Aorta (tissue), 5 donors: ENCODE measurements around the gene DYNLT2. TPM values are rescaled to one million over a fixed set of nuclear protein-coding genes. Genes with fewer than 3 reads are reported as not detected.

Experiments used
- ATAC-seq: fragments of 200-7000 bp; cut with Tn5 transposase; one replicate; pipeline ENCODE4 v1.9.1; 2022; ENCODE audit warnings: moderate library complexity; ENCODE audit not compliant: low FRiP score
- DNase-seq, 2 donors: peaks; one replicate each; pipeline ENCODE4 v3.0.0-alpha.2; 2020
- H3K27ac ChIP-seq, 2 donors: one replicate each; pipeline ENCODE4 v1.5.1; 2013; ENCODE audit warnings: low read length in 2 of 2, mild to moderate bottlenecking in 2 of 2, moderate library complexity in 2 of 2, control low read depth in 1 of 2, inconsistent platforms in 1 of 2, low read depth in 1 of 2
- H3K27me3 ChIP-seq, 2 donors: one replicate each; pipeline ENCODE4 v1.6.1; 2013; ENCODE audit warnings: control low read depth in 1 of 2, low read length in 1 of 2, mild to moderate bottlenecking in 1 of 2, moderate library complexity in 1 of 2; ENCODE audit not compliant: insufficient read depth in 2 of 2, control insufficient read depth in 1 of 2
- H3K36me3 ChIP-seq, 2 donors: one replicate each; pipeline ENCODE4 v1.6.1; 2013; ENCODE audit warnings: control low read depth in 1 of 2, low read length in 1 of 2, mild to moderate bottlenecking in 1 of 2; ENCODE audit not compliant: insufficient read depth in 2 of 2, control insufficient read depth in 1 of 2
- H3K4me1 ChIP-seq, 2 donors: one replicate each; pipeline ENCODE4 v1.6.1; 2013; ENCODE audit warnings: low read length in 2 of 2, control low read depth in 1 of 2, mild to moderate bottlenecking in 1 of 2, moderate library complexity in 1 of 2; ENCODE audit not compliant: insufficient read depth in 2 of 2, control insufficient read depth in 1 of 2
- H3K4me3 ChIP-seq, 2 donors: one replicate each; pipeline ENCODE4 v1.5.1; 2013; ENCODE audit warnings: low read length in 2 of 2, control low read depth in 1 of 2, mild to moderate bottlenecking in 1 of 2
- H3K9me3 ChIP-seq: one replicate; pipeline ENCODE4 v1.6.1; 2013; ENCODE audit warnings: mild to moderate bottlenecking, low read length; ENCODE audit not compliant: control insufficient read depth
- WGBS, 2 donors: extraction: QIAGEN DNeasy Blood & Tissue Kit; methylation state at CpG; one replicate each; pipeline ENCODE4 v1.1.7; 2013; 5-methylcytosine and 5-hydroxymethylcytosine counted together
- intact Hi-C, 2 donors: fragments of 100-400 bp; cut with DNase I; formaldehyde crosslinking; loops; one replicate each; pipeline versions ENCODE4 v1.14.2 to v1.15.0; 2022
- polyA plus RNA-seq, 2 donors: library from polyadenylated mRNA; stranded (reverse); fragments of 200-250 nt; gene quantifications; one replicate each; pipeline ENCODE4 v1.2.3, GENCODE V29; 2013
- total RNA-seq, 2 donors: library from RNA; stranded (reverse); fragmentation: NEBNext Ultra II Directional; extraction: Animal tissue kit (Norgen Biotek cat#: 25700); gene quantifications; one replicate each; pipeline ENCODE4 v1.2.1, GENCODE V29; 2021
- donor health status: healthy with polysubstance abuse.
- donor health status: Bipolar disorder and iron deficiency.
- donor health status: DM: no; HTN: no; CAD: no.
- donor health status: DM: no; HTN: no; CAD: no.
- donor health status: DM: yes; HTN: yes; CAD: no.

The DYNLT2 gene
- total and polyA plus RNA-seq, 4 donors = 1.2 to 2.8 (median 1.7) TPM

- Histone ChIP-seq H3K4me3 (no peak overlapping the region), H3K27ac (no peak overlapping the region), H3K9me3 (no peaks in the 10 kb centered on the region), H3K4me1 (no peaks in the 10 kb centered on the region), H3K36me3 (no peaks in the 10 kb centered on the region), H3K27me3 (no peaks in the 10 kb centered on the region)
- 74 to 84% methylated on average over 10 of the region's 10 CpGs for WGBS, 2 donors
- peak in 1 of 2 donors; percentile 61 for DNase-seq
- intact Hi-C loops = loop anchor here (5.0 kb wide), 2 partner anchors 734 to 739 kb away; no protein-coding TSS in a partner anchor
- ATAC-seq = no peak
These were observed 42.0 kb upstream of the DYNLT2 start for GRCh38 chr6:169793408-169793807.

DNA sequence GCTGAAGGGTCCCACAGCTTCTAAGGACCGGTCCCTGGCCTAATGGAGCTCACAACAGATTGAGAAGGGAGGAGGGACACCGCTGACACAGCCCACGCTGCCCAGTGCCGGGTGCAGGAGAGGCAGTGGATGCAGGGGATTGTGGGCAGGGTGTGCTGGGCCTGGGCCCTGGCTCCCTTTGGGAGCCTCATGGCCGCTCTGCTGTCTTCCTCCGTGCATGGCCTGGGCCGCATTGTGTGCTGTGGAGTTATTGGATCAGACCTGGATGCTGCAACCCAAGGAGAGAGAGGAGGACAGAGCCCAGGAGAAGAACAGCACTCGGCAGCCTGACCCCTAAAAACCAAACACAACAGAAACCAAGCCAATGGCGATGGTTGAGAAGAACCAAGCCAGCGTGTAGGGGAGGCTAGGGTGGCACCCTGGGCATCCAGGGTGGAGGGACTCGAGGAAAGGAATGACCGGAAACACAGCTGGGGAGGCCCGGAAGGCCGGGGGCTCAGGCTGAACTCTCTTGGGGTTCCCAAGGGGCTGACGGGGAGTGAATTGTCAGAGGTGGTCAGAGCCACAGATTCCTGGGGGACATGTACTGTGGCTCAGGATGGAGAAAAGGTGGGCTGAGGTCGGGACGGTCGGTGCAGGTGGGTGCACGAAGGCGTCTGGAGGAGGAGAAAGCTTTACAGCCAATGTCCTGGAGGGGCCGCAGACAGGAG is 41.1 kb upstream of the DYNLT2 start:
- Histone ChIP-seq H3K27ac (no peak overlapping the region), H3K4me1 (no peaks in the 10 kb centered on the region), H3K9me3 (no peaks in the 10 kb centered on the region), H3K36me3 (no peaks in the 10 kb centered on the region), H3K27me3 (no peaks in the 10 kb centered on the region), H3K4me3 (no peak overlapping the region)
- ATAC-seq = no peak
- intact Hi-C loops = loop anchor here (5.0 kb wide), 2 partner anchors 735 to 740 kb away; no protein-coding TSS in a partner anchor
- WGBS, 2 donors = 90 to 96% methylated on average over 21 of the region's 21 CpGs
- peak in 1 of 2 donors; percentile 60 for DNase-seq

- WGBS, 2 donors = 55 to 75% methylated on average over 6 of the region's 6 CpGs
- Histone ChIP-seq H3K4me1 (no peaks in the 10 kb centered on the region), H3K36me3 (no peaks in the 10 kb centered on the region), H3K27me3 (no peaks in the 10 kb centered on the region), H3K4me3 (no peak overlapping the region), H3K9me3 (no peaks in the 10 kb centered on the region), H3K27ac (no peak overlapping the region)
- ATAC-seq = no peak
- intact Hi-C loops = loop anchor here (5.0 kb wide), 2 partner anchors 736 to 741 kb away; no protein-coding TSS in a partner anchor
- DNase-seq = peak in 1 of 2 donors; percentile 60
These were observed 40.4 kb upstream of the DYNLT2 start for GRCh38 chr6:169791721-169792131.

DNA sequence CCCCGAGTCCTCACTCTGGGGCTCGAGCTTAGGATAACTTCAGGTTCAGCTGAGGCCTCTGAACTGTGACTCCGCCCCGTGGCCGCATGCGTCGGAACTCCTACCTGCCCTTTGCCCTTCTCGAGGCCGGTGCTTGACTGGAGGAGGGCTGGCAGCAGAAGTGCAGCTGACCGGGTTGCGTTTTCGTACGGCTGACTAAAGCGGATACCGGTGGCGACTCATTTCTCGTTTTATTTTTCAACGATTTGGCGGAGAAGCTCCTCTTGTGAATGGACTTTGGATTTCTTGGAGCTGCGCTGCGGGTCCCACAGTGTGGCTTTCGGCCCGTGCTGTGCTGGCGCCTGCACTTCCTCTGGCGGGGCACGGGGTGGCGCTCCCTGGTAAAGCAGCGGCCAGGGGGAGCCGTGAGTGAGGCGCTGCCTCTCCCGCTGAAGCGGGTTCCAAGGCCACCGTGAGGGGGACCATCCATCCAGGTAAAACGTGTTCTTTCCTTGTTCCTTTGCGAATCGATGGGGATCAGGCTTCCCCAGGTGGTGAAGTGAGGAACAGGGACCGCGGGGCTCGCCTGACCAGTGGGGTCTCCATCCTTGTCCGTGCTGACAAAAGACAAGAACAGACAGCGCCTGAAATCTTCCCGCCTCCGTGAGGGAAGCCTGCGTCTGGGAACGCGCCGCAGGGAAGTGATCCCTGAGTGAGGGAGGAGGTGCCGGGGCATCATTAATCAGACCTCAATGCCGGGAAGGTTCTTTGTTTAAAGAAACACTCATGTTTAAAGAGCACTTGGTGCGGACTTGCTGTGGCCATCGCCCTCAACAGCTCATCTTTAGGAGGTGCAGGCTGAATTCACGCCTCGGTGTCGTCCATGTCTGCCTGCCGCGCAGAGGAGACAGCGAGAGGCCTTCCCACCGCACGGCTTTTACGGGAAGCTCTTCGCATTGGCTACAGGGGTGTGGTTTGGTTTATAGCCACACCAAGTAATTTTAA is 38.9 kb upstream of the DYNLT2 start:
- DNase-seq (peak; percentile 78 to 92), ATAC-seq (peak; percentile 95)
- no peaks in the 10 kb centered on the region for H3K4me1 ChIP-seq
- intact Hi-C loops = loop anchor here (1.0 to 5.0 kb wide), 3 partner anchors 41 to 742 kb away; no protein-coding TSS in a partner anchor
- H3K4me3 ChIP-seq = peak overlapping the region; percentile 16 to 51
- WGBS, 2 donors = 0 to 1% methylated on average over 61 of the region's 61 CpGs
- no peaks in the 10 kb centered on the region for H3K27me3 ChIP-seq
- no peaks in the 10 kb centered on the region for H3K9me3 ChIP-seq
- no peak overlapping the region for H3K27ac ChIP-seq
- H3K36me3 ChIP-seq = no peaks in the 10 kb centered on the region

DNA sequence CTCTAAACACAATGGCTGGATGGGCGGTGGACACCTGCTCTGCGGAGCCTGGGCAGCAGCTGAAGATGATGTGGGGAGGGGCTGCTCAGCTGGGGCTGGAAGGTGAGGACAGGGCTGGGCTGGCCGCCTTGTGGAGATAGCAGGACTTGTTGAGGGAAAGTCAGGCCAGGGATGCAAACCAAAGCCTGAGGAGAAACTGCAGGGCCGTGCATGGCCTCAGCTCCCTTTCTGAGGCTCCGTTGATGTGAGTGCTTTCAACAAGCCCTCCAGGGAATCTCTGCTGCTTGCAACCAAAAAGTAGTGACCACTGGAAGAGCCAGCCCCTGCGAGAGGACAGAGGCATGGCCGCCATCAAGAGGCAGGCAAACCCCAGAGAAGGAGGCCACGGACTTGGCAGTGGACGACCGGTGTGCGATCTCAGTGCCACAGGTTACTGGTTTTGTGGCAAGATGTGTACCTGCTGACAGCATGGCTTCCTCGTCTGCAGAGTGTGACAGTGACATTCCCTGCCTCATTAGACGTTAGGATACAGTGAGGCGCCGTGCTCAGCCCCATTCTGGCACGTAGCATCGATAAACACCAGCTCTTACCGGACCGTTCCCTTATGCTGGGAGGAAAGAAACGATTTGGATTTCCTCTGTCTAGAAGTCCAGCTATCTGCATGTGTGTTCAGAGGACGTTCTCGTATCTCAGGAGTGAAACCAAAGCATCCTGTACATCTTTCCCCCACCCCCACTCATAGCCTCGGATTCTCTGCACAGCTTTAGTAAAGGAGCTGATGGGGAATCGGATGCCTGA is 38.0 kb upstream of the DYNLT2 start:
- no peaks in the 10 kb centered on the region for H3K36me3 ChIP-seq
- no peaks in the 10 kb centered on the region for H3K4me1 ChIP-seq
- DNase-seq (peak in 1 of 2 donors; percentile 24), ATAC-seq (no peak)
- intact Hi-C loops = no loop called here
- WGBS, 2 donors = 65 to 67% methylated on average over 24 of the region's 24 CpGs
- H3K4me3 ChIP-seq = no peak overlapping the region
- H3K27me3 ChIP-seq = no peaks in the 10 kb centered on the region
- H3K27ac ChIP-seq = no peak overlapping the region
- H3K9me3 ChIP-seq = no peaks in the 10 kb centered on the region

DNA sequence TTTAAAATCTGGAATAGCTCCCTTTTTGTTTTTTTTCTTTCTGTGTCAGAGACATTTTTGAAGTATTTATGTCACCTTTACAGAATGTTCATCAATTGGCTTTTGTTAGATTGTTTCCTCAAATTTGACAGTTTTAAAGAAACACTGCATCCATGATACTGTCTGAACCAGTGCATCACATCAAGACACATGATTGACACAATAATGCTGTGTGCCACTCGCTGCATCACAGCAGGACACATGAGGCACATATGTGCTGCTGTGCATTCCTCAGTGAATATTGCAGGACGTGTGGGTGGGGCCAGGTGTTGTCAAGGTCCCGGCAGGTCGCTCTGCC is 37.4 kb upstream of the DYNLT2 start:
- no peak for ATAC-seq
- intact Hi-C loops = no loop called here
- 77 to 80% methylated on average over 4 of the region's 4 CpGs for WGBS, 2 donors

DNA sequence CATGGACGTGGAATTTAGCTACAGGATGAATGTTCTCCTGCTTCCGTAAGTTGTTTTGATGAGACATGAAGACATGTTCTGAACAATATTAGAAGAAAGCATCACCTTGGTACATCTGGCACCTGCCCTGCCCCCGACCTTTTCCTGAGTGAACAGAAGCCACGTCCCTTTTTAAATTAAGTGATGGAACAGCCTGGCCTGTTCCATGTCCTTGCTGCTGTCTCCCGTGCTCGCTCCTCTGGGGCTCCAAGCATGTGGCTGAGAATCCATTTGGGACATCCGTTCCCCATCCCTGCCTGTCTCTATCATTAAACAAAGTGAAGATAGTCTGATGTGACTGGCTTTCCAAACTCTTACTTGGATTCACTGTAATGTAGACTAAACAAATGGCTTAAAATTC is 36.4 kb upstream of the DYNLT2 start:
- no peaks in the 10 kb centered on the region for H3K9me3 ChIP-seq
- no peaks in the 10 kb centered on the region for H3K36me3 ChIP-seq
- no peak overlapping the region for H3K27ac ChIP-seq
- intact Hi-C loops = no loop called here
- no peaks in the 10 kb centered on the region for H3K4me1 ChIP-seq
- no peaks in the 10 kb centered on the region for H3K27me3 ChIP-seq
- H3K4me3 ChIP-seq = no peak overlapping the region
- peak in 1 of 2 donors; percentile 7 for DNase-seq
- 82 to 86% methylated on average over 7 of the region's 7 CpGs for WGBS, 2 donors
- ATAC-seq = no peak

More for the DNA sequence above, 37.4 kb upstream of the DYNLT2 start:
- H3K4me3 ChIP-seq = no peak overlapping the region
- H3K4me1 ChIP-seq = no peaks in the 10 kb centered on the region
- no peak for DNase-seq
- H3K27me3 ChIP-seq = no peaks in the 10 kb centered on the region
- no peak overlapping the region for H3K27ac ChIP-seq
- no peaks in the 10 kb centered on the region for H3K9me3 ChIP-seq
- no peaks in the 10 kb centered on the region for H3K36me3 ChIP-seq

DNA sequence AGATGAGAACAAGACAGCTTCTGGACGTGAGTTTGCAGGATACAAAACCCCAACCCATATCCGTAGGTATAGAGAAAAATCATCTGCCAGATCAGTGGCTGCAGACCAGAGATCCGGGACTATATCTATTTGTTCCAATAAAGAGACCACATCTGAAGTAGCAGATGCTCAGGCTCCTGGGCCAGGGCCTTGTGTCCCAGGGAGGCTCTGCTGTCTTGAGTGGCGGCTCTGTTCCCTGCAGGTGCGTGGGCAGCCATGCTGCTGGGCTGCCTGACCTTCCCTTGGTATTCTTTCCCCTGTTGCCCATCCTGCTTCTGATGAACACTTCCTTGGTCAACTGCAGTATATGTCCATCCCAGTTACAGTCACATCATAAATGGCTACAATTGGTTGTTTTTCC is 35.0 kb upstream of the DYNLT2 start:
- Histone ChIP-seq H3K9me3 (no peaks in the 10 kb centered on the region), H3K36me3 (no peaks in the 10 kb centered on the region), H3K27ac (no peak overlapping the region), H3K4me1 (no peaks in the 10 kb centered on the region), H3K27me3 (no peaks in the 10 kb centered on the region), H3K4me3 (no peak overlapping the region)
- ATAC-seq (no peak), DNase-seq (peak in 1 of 2 donors; percentile 58)
- intact Hi-C loops = no loop called here
- WGBS, 2 donors = 74 to 87% methylated on average over 5 of the region's 5 CpGs
